Right atrium auricular region (tissue), 2 donors: ENCODE measurements around the gene SLC48A1. TPM values are rescaled to one million over a fixed set of nuclear protein-coding genes. Genes with fewer than 3 reads are reported as not detected.

ENCODE experiments used
- DNase-seq: peaks from one replicate; pipeline ENCODE4 v3.0.0-alpha.2; 2019; ENCODE audit warnings: low spot score
- H3K27ac ChIP-seq, 2 donors: fragments of 200-600 bp; sonication (generic); 1 replicate in 1 of 2; 2 replicates in 1 of 2; pipeline ENCODE4 v1.5.1; 2016 to 2019
- H3K27me3 ChIP-seq, 2 donors: fragments of 200-600 bp; sonication (generic); one replicate each; pipeline versions ENCODE4 v1.5.1 to v1.6.0; 2017 to 2019
- H3K36me3 ChIP-seq: fragments of 200-600 bp; sonication (generic); one replicate; pipeline ENCODE4 v1.5.1; 2016
- H3K4me1 ChIP-seq, 2 donors: fragments of 200-600 bp; sonication (generic); one replicate each; pipeline versions ENCODE4 v1.5.1 to v1.6.0; 2017 to 2019
- H3K4me3 ChIP-seq, 2 donors: fragments of 200-600 bp; sonication (generic); 1 replicate in 1 of 2; 2 replicates in 1 of 2; pipeline ENCODE4 v1.5.1; 2017 to 2019; ENCODE audit warnings: mild to moderate bottlenecking in 1 of 2, moderate library complexity in 1 of 2
- H3K9me3 ChIP-seq, 2 donors: fragments of 200-600 bp; sonication (generic); one replicate each; pipeline ENCODE4 v1.5.1; 2019
- total RNA-seq, 2 donors: library from RNA; depleted of rRNA; stranded (reverse); fragments of >200 nt; gene quantifications; one replicate each; pipeline ENCODE4 v1.1.0, GENCODE V29; 2016
- TF ChIP-seq, protein P1 (sequence below), 2 donors: fragments of 200-600 bp; sonication (generic); IDR thresholded peaks; one replicate each; pipeline ENCODE4 v1.5.1; 2019; ENCODE audit warnings: antibody characterized with exemption in 2 of 2

Gene SLC48A1
- total RNA-seq, 2 donors from 2014 or later = 48.9 to 52.0 TPM

DNA sequence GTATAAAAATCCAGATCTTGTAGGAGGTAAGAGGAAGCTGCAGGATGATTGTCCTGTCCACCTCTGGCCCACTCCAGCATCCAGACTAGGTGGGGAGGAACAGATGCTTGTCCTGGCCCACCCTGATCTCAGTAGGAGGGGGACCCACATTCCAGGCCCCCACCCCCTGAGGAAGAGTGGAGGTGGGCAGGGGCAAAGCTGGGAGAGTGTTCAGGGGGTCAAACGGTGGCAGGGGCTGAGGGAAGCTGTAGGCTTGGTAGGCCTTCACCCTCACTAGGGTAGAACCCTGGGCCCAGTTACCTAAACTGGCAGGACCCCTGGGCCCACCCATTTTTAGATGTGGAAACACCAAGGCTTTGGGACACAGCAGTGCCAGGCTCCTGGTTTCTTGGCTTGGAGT lies 4.1 kb downstream of the SLC48A1 start:
- peaks cover 0 to 71% of the 10 kb centered on the region in 2 donors for H3K4me1 ChIP-seq
- no peak overlapping the region for H3K4me3 ChIP-seq
- TF ChIP-seq, protein P1, sequence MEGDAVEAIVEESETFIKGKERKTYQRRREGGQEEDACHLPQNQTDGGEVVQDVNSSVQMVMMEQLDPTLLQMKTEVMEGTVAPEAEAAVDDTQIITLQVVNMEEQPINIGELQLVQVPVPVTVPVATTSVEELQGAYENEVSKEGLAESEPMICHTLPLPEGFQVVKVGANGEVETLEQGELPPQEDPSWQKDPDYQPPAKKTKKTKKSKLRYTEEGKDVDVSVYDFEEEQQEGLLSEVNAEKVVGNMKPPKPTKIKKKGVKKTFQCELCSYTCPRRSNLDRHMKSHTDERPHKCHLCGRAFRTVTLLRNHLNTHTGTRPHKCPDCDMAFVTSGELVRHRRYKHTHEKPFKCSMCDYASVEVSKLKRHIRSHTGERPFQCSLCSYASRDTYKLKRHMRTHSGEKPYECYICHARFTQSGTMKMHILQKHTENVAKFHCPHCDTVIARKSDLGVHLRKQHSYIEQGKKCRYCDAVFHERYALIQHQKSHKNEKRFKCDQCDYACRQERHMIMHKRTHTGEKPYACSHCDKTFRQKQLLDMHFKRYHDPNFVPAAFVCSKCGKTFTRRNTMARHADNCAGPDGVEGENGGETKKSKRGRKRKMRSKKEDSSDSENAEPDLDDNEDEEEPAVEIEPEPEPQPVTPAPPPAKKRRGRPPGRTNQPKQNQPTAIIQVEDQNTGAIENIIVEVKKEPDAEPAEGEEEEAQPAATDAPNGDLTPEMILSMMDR (IDR thresholded peaks at IDR 0.05) = no peak
- DNase-seq = no peak
- no peaks in the 10 kb centered on the region for H3K9me3 ChIP-seq
- no peaks in the 10 kb centered on the region for H3K27me3 ChIP-seq
- H3K36me3 ChIP-seq = no peaks in the 10 kb centered on the region
- H3K27ac ChIP-seq = peak overlapping the region; percentile 76 to 78

GRCh38 chr12:47777741-47778558 lies 4.9 kb downstream of the SLC48A1 start:
- H3K4me1 ChIP-seq = peaks cover 0 to 64% of the 10 kb centered on the region in 2 donors

GRCh38 chr12:47778881-47779280 lies 5.8 kb downstream of the SLC48A1 start:
- TF ChIP-seq, protein P1 (IDR thresholded peaks at IDR 0.05) = no peak
- Histone ChIP-seq H3K27me3 (no peaks in the 10 kb centered on the region), H3K4me1 (peaks cover 0 to 60% of the 10 kb centered on the region in 2 donors), H3K36me3 (peaks cover 12% of the 10 kb centered on the region), H3K27ac (no peak overlapping the region), H3K9me3 (no peaks in the 10 kb centered on the region), H3K4me3 (no peak overlapping the region)
- DNase-seq = no peak

More at GRCh38 chr12:47777741-47778558, 4.9 kb downstream of the SLC48A1 start:
- Histone ChIP-seq H3K9me3 (no peaks in the 10 kb centered on the region), H3K36me3 (peaks cover 2% of the 10 kb centered on the region), H3K27me3 (no peaks in the 10 kb centered on the region), H3K4me3 (no peak overlapping the region), H3K27ac (peak overlapping the region; percentile 76 to 78)
- DNase-seq = no peak
- TF ChIP-seq, protein P1 (IDR thresholded peaks at IDR 0.05) = no peak

DNA sequence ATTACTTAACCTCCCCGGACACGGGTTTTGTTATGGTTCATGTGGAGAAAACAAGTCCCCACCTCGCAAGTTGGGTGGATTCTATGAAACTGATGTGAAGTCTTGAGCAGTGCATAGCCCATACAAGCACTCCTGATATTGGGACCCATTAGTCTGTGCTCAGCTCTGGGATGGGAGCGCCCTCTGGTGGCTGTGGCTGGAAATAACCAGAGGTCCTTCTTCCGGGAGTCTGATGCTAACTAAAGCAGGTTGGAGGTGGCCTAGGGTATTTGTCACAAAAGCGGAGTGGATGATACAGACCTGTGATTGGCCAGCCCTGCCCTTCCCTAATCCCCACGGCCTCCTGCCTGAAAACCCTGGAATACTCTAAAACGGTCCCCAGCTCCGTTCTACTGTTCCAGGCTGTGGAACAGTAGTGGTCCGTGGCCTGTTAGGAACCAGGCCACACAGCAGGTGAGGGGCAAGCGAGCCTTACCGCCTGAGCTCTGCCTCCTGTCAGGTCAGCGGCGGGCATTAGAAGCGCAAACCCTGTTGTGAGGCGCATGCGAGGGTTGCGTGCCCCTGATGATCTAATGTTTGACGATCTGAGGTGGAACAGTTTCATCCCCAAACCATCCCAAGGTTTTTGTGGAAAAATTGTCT lies 6.4 kb downstream of the SLC48A1 start:
- H3K36me3 ChIP-seq = peaks cover 17% of the 10 kb centered on the region
- DNase-seq = peak; percentile 96
- H3K27me3 ChIP-seq = no peaks in the 10 kb centered on the region
- no peaks in the 10 kb centered on the region for H3K9me3 ChIP-seq
- H3K4me3 ChIP-seq = no peak overlapping the region
- H3K4me1 ChIP-seq = peaks cover 0 to 55% of the 10 kb centered on the region in 2 donors
- TF ChIP-seq, protein P1 (IDR thresholded peaks at IDR 0.05) = peak; percentile 95
- H3K27ac ChIP-seq = no peak overlapping the region

DNA sequence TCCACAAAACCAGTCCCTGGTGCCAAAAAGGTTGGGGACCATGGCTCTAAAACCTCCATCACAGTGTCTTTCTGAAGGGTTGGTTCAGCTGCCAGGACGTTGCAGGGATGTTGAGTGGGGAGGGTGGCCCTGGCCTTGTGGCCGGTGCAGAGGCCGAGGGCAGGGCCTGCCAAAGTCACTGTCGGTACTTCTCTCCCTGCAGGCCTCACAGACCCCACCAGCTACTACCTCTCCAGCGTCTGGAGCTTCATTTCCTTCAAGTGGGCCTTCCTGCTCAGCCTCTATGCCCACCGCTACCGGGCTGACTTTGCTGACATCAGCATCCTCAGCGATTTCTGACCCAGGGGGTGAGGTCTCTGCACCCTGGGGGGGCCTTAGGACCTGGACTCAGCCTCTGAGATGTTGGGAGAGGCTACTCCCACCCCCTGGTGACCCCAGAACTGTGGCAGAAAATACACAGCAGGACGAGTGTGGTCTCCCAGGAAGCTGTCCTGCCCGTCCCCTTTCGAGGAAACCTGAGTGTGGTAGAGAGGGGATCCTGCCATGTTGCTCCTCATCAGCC lies 7.0 kb downstream of the SLC48A1 start:
- Histone ChIP-seq H3K4me1 (peaks cover 0 to 49% of the 10 kb centered on the region in 2 donors), H3K4me3 (no peak overlapping the region), H3K9me3 (no peaks in the 10 kb centered on the region), H3K27me3 (no peaks in the 10 kb centered on the region), H3K36me3 (peaks cover 23% of the 10 kb centered on the region), H3K27ac (no peak overlapping the region)
- no peak for DNase-seq
- TF ChIP-seq, protein P1 (IDR thresholded peaks at IDR 0.05) = no peak
